B cell (primary cell): ENCODE results near the gene KIAA1217. TPM values are rescaled to one million over a fixed set of nuclear protein-coding genes. Genes with fewer than 3 reads are reported as not detected.

Experiments used
- ATAC-seq: fragments of 200-7000 bp; cut with Tn5 transposase; one replicate; pipeline ENCODE4 v1.10.0; 2021; ENCODE audit warnings: low read depth, mild to moderate bottlenecking, moderate number of reproducible peaks, moderate library complexity
- CTCF ChIA-PET: fragments of 350-600 bp; sonication (Branson Sonifier 250); formaldehyde crosslinking; loops from one replicate; lab custom pipeline; 2021; ENCODE audit warnings: antibody characterized with exemption, inconsistent platforms; lab: Charles Lee
- POLR2A ChIA-PET: fragments of 350-600 bp; sonication (Branson Sonifier 250); formaldehyde crosslinking; loops from one replicate; lab custom pipeline; 2021; ENCODE audit warnings: antibody characterized with exemption; lab: Charles Lee
- DNase-seq: peaks from one replicate; pipeline ENCODE4 v3.0.0; 2013
- H2AFZ ChIP-seq: 2 replicates; pipeline ENCODE4 v1.6.1; 2012; ENCODE audit warnings: mild to moderate bottlenecking, low read depth, low read length; ENCODE audit not compliant: insufficient read depth, poor library complexity, severe bottlenecking
- H3K27ac ChIP-seq, 2 donors: 1 replicate in 1 of 2; 2 replicates in 1 of 2; pipeline ENCODE4 v1.5.1; 2012 to 2013; ENCODE audit warnings: low read length in 2 of 2, mild to moderate bottlenecking in 2 of 2, moderate library complexity in 1 of 2
- H3K27me3 ChIP-seq, 4 experiments: fragments of 200-600 bp in 1 of 4; sonication (generic) in 1 of 4; replicated peaks in 1 of 4; 1 replicate in 2 of 4; 2 replicates in 2 of 4; pipeline versions ENCODE4 v1.6.1 to v1.7.0; 2013 to 2016; ENCODE audit warnings: low read length in 3 of 4, mild to moderate bottlenecking in 2 of 4, mixed read lengths in 1 of 4, moderate library complexity in 1 of 4; ENCODE audit not compliant: insufficient read depth in 4 of 4, control insufficient read depth in 3 of 4; ENCODE audit errors: control extremely low read depth in 1 of 4
- H3K36me3 ChIP-seq, 2 experiments: replicated peaks in 1 of 2; 1 replicate in 1 of 2; 2 replicates in 1 of 2; pipeline versions ENCODE4 v1.6.1 to v1.7.1; 2013; ENCODE audit warnings: low read length in 1 of 2; ENCODE audit not compliant: insufficient read depth in 2 of 2, control insufficient read depth in 1 of 2; ENCODE audit errors: control extremely low read depth in 1 of 2, extremely low read depth in 1 of 2
- H3K4me1 ChIP-seq, 2 donors: fragments of 200-600 bp in 1 of 2; sonication (generic) in 1 of 2; 1 replicate in 1 of 2; 2 replicates in 1 of 2; pipeline versions ENCODE4 v1.5.1 to v1.6.1; 2013 to 2017; ENCODE audit warnings: low read length in 2 of 2; ENCODE audit not compliant: control insufficient read depth in 2 of 2, insufficient read depth in 2 of 2
- H3K4me2 ChIP-seq: replicated peaks from 2 replicates; pipeline ENCODE3; 2012; ENCODE audit warnings: mild to moderate bottlenecking, low read depth, low read length; ENCODE audit not compliant: poor library complexity, severe bottlenecking
- H3K4me3 ChIP-seq, 5 experiments: fragments of 200-600 bp in 1 of 5; sonication (generic) in 1 of 5; 1 replicate in 3 of 5; 2 replicates in 2 of 5; pipeline versions ENCODE4 v1.5.1 to v1.7.0; 2011 to 2016; ENCODE audit warnings: low read length in 4 of 5, mild to moderate bottlenecking in 4 of 5, low read depth in 2 of 5, control low read depth in 1 of 5, moderate library complexity in 1 of 5; ENCODE audit not compliant: insufficient read depth in 1 of 5; ENCODE audit errors: control extremely low read depth in 1 of 5, extremely low read depth in 1 of 5
- H3K79me2 ChIP-seq: fragments of 200-600 bp; sonication (generic); one replicate; pipeline ENCODE4 v1.6.0; 2016; ENCODE audit warnings: low read length; ENCODE audit not compliant: control insufficient read depth, insufficient read depth
- H3K9ac ChIP-seq: fragments of 200-600 bp; sonication (generic); 2 replicates; pipeline ENCODE4 v1.6.1; 2017; ENCODE audit warnings: mild to moderate bottlenecking, low read length, moderate library complexity
- H3K9me3 ChIP-seq, 3 donors: one replicate each; pipeline versions ENCODE4 v1.6.1 to v1.7.1; 2013; ENCODE audit warnings: low read length in 2 of 3; ENCODE audit not compliant: control insufficient read depth in 2 of 3, insufficient read depth in 1 of 3; ENCODE audit errors: control extremely low read depth in 1 of 3
- H4K20me1 ChIP-seq: 2 replicates; pipeline ENCODE4 v1.6.0; 2012; ENCODE audit warnings: mild to moderate bottlenecking, low read length; ENCODE audit not compliant: insufficient read depth, control insufficient read depth, poor library complexity, severe bottlenecking
- H3K27ac Mint-ChIP-seq: one replicate; pipeline ENCODE4 v1.8.0; 2021; ENCODE audit warnings: mixed read lengths
- H3K27me3 Mint-ChIP-seq: one replicate; pipeline ENCODE4 v1.8.0; 2021; ENCODE audit warnings: mixed read lengths
- H3K4me1 Mint-ChIP-seq: one replicate; pipeline ENCODE4 v1.8.0; 2021; ENCODE audit warnings: mixed read lengths
- H3K4me3 Mint-ChIP-seq: one replicate; pipeline ENCODE4 v1.8.0; 2021; ENCODE audit warnings: mixed read lengths
- H3K9me3 Mint-ChIP-seq: one replicate; pipeline ENCODE4 v1.8.0; 2022; ENCODE audit warnings: mixed read lengths; ENCODE audit not compliant: insufficient read depth
- CTCF ChIP-seq: fragments of 200-600 bp; IDR thresholded peaks from one replicate; pipeline ENCODE4 v1.8.0; 2022; ENCODE audit warnings: antibody characterized with exemption, mild to moderate bottlenecking
- EZH2 ChIP-seq: IDR thresholded peaks from 2 replicates; pipeline ENCODE4 v1.6.1; 2012; ENCODE audit warnings: borderline replicate concordance, low read depth, mild to moderate bottlenecking, moderate library complexity, low read length; ENCODE audit not compliant: insufficient read depth, poor library complexity, severe bottlenecking
- WGBS: methylation state at CpG from one replicate; pipeline ENCODE4 v1.1.5; 2013; ENCODE audit warnings: missing lambda C conversion rate; ENCODE audit not compliant: insufficient coverage; 5-methylcytosine and 5-hydroxymethylcytosine counted together
- intact Hi-C: fragments of 100-400 bp; cut with micrococcal nuclease; formaldehyde crosslinking; loops from one replicate; pipeline ENCODE4 v1.10.0; 2022
- polyA plus RNA-seq: library from polyadenylated mRNA; depleted of rRNA; stranded (reverse); fragments of >200 nt; gene quantifications from 2 replicates; pipeline ENCODE4 v1.2.3, GENCODE V29; 2012
- total RNA-seq, 2 donors: library from RNA; stranded (reverse); fragments of 120-200 nt in 1 of 2; gene quantifications; 1 replicate in 1 of 2; 2 replicates in 1 of 2; pipeline versions ENCODE4 v1.2.3 to v1.2.4, GENCODE V29; 2013 to 2022

KIAA1217 gene
- total and polyA plus RNA-seq, 2 donors (not counting 1 experiment from before 2014, with no cell fraction given): 0.67 TPM; not detected in 1

DNA sequence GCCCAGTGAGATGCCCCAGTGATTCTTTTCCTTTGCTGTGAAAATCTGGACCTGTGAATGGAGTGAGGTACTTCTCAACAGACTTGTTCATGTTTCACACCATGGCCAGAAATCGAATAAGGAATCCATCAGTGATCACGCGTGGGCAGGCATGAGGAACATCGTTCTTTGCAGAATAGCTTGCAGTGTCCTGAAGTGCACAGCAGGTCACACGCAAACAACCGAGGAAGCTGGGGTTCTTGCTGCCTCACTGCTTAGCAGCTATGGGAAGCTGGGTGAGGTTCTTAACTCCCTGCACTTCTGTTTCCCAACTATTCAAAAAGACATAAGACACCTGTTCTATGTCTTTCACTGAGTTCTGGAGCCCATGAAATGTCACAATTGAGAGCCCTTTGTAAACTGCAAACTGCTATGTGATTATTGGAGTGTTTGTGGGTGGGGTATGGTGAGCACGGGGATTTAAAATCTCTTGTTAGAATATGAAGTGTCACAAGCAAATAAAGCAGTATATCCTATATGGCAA lies 253.4 kb downstream of the KIAA1217 start:
- WGBS: 100% methylated on average over 6 of the region's 7 CpGs
- no peak overlapping the region for H3K4me2 ChIP-seq
- TF ChIP-seq EZH2 (no peak), CTCF (no peak)
- Mint-ChIP-seq H3K27me3 (no peaks in the 10 kb centered on the region), H3K9me3 (no peaks in the 10 kb centered on the region), H3K4me3 (no peak overlapping the region), H3K4me1 (no peaks in the 10 kb centered on the region), H3K27ac (no peak overlapping the region)
- no peaks in the 10 kb centered on the region for H3K4me1 ChIP-seq
- no peak overlapping the region for H3K4me3 ChIP-seq
- H3K36me3 ChIP-seq: no peaks in the 10 kb centered on the region
- H3K9me3 ChIP-seq: no peaks in the 10 kb centered on the region
- H3K27ac ChIP-seq: no peak overlapping the region
- no peaks in the 10 kb centered on the region for H4K20me1 ChIP-seq
- intact Hi-C loops: no loop called here
- H2AFZ ChIP-seq: no peak overlapping the region
- H3K9ac ChIP-seq: no peak overlapping the region
- DNase-seq: no peak
- ATAC-seq: no peak
- H3K79me2 ChIP-seq: no peaks in the 10 kb centered on the region
- ChIA-PET CTCF (no interaction called here), POLR2A (no interaction called here)
- no peaks in the 10 kb centered on the region for H3K27me3 ChIP-seq

DNA sequence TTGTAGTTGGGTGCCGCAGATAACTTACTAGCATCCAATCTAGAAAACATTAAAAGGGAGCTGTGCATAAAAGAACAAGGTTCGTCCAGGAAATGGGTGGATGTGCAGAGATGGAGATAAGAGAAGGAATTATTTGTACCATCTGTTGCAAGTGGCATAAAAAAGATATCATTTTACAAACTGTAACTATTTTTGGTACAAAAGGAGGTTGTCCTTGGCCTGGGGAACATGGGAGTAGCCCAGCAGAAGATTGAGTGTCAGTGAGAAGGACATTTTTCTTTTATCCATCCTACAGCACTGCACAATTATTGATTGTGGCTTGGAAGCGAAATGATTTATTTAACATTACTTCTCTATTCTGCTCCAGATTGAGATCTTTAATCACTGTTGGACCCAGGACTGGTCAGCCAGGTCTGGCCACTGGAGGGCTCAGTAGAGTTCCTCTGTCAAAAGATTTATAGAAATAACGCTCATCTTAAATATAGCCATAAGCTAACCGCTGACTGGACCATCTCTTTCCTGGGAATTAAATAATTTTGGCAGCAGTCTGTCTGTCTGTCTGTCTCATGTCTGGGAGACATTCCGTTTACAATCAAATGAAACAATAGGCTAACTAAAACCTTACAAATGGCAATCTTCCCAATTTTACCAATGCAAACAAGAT lies 254.1 kb downstream of the KIAA1217 start:
- DNase-seq (no peak), ATAC-seq (no peak)
- no peak for TF ChIP-seq CTCF
- TF ChIP-seq EZH2: no peak
- intact Hi-C loops: no loop called here
- Histone ChIP-seq H3K79me2 (no peaks in the 10 kb centered on the region), H3K27ac (no peak overlapping the region), H3K9ac (no peak overlapping the region), H2AFZ (no peak overlapping the region), H3K4me1 (no peaks in the 10 kb centered on the region), H3K9me3 (no peaks in the 10 kb centered on the region), H3K4me2 (no peak overlapping the region), H3K4me3 (no peak overlapping the region), H3K27me3 (no peaks in the 10 kb centered on the region), H4K20me1 (no peaks in the 10 kb centered on the region), H3K36me3 (no peaks in the 10 kb centered on the region)
- no peak overlapping the region for H3K4me3 Mint-ChIP-seq
- CTCF ChIA-PET: no interaction called here
- no peaks in the 10 kb centered on the region for H3K9me3 Mint-ChIP-seq
- 94% methylated on average over 3 of the region's 6 CpGs for WGBS
- POLR2A ChIA-PET: no interaction called here
- no peaks in the 10 kb centered on the region for H3K4me1 Mint-ChIP-seq
- H3K27ac Mint-ChIP-seq: no peak overlapping the region
- no peaks in the 10 kb centered on the region for H3K27me3 Mint-ChIP-seq
